ENCODE results near the gene RAB3IL1. TPM values are rescaled to one million over a fixed set of nuclear protein-coding genes. Genes with fewer than 3 reads are reported as not detected.

Gene RAB3IL1
- total and polyA plus RNA-seq, 9 of the 15 experiments (the other 6 are each of a cell fraction or from before 2014, with no cell fraction given) = 0.15 to 42.6 (median 15.5) TPM

DNA sequence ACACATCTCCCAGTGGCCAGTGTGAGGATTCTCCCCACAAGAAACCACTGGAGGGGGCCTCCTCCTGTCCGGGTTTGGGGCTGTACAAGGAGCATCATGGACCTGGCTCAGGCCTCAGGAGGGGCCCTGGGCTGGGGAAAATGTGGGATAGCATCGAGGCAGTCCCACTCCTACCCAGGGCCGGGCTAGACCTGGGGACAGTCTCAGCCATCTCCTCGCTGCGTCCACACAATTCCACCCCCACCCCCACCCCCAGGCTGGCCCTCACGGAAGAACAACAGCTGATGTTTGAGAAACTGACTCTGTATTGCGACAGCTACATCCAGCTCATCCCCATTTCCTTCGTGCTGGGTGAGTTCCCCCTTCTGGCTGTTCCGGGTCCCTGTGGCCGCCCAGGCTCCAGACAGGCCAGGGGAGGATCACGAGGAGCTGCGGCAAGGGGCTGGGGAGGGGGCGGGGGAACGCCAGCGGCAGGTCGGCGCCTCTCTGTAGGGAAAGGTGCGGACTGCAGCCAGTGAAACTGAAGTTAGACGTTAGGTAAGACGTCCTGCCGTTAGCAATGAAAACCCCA lies 37.6 kb upstream of the RAB3IL1 start (continued):
- TF ChIP-seq, protein P1, sequence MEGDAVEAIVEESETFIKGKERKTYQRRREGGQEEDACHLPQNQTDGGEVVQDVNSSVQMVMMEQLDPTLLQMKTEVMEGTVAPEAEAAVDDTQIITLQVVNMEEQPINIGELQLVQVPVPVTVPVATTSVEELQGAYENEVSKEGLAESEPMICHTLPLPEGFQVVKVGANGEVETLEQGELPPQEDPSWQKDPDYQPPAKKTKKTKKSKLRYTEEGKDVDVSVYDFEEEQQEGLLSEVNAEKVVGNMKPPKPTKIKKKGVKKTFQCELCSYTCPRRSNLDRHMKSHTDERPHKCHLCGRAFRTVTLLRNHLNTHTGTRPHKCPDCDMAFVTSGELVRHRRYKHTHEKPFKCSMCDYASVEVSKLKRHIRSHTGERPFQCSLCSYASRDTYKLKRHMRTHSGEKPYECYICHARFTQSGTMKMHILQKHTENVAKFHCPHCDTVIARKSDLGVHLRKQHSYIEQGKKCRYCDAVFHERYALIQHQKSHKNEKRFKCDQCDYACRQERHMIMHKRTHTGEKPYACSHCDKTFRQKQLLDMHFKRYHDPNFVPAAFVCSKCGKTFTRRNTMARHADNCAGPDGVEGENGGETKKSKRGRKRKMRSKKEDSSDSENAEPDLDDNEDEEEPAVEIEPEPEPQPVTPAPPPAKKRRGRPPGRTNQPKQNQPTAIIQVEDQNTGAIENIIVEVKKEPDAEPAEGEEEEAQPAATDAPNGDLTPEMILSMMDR (IDR thresholded peaks at IDR 0.05 in 2 of 3, conservative IDR thresholded peaks at IDR 0.05 in 1 of 3; ENCODE audit: insufficient read depth in 2 of 3, low read depth in 1 of 3, low read length in 3 of 3) = peak in 2 of 3 experiments; percentile 6 to 13; a peak in 1 of 6 replicates
- TF ChIP-seq HEY1 (CRISPR knock-in tag; IDR thresholded peaks at IDR 0.05; ENCODE audit: borderline replicate concordance) = no peak
- no peak for TF ChIP-seq BRF1 (IDR thresholded peaks at IDR 0.05; ENCODE audit: borderline replicate concordance, extremely low read depth, insufficient read length)
- no peak for TF ChIP-seq CBFA2T2 (conservative IDR thresholded peaks at IDR 0.05)
- TF ChIP-seq SRF (CRISPR knock-in tag; IDR thresholded peaks at IDR 0.05) = no peak

DNA sequence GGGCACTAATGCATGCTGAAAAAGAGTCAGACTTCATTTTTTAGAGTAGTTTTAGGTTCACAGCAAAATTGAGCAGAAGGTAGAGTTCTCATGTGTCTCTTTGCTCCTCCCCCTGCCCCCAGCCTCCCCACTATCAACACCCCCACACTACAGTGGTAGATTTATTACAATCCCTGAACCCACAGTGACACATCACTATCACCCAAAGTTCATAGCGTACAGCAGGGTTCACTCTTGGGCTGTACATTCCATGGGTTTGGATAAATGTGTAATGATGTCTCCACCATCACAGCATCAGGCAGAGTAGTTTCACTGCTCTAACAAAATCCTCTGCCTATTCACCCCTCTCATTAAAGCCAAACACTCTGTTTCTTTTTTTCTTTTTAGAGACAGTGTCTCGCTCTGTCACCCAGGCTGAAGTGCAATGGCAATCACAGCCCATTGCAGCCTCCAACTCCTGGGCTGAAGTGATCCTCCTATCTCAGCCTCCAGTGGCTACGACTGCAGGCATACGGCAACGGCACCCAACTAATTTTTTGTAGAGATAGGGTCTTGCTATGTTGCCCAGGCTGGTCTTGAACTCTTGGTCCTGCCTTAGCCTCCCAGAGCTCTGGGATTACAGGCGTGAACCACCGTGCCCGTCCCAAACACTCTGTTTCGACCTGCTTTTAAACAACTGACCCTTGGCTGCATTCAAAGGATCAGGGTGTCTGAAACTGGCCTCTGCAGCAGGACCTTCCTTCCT lies 36.9 kb upstream of the RAB3IL1 start:
- Histone ChIP-seq H3K4me3 (no peak overlapping the region), H3K79me2 (ENCODE audit: control insufficient read depth, insufficient read depth, low read length) (no peaks in the 10 kb centered on the region), H2AFZ (ENCODE audit: low read depth, low read length) (peak overlapping the region; percentile 69; the same call in 1 of the 2 replicates), H3K9me1 (ENCODE audit: control insufficient read depth, insufficient read depth, low read length) (no peaks in the 10 kb centered on the region), H4K20me1 (replicated peaks; ENCODE audit: control insufficient read depth, insufficient read depth, low read length) (no peaks in the 10 kb centered on the region), H3K9me3 (replicated peaks; ENCODE audit: control insufficient read depth, insufficient read depth, low read depth, low read length) (no peaks in the 10 kb centered on the region), H3K4me2 (ENCODE audit: insufficient read depth, low read length) (no peak overlapping the region), H3K4me1 (replicated peaks in 1 of 2; ENCODE audit: control insufficient read depth in 2 of 2, insufficient read depth in 2 of 2, low read length in 2 of 2) (peaks cover 36 to 40% of the 10 kb centered on the region in 2 experiments), H3K27ac (ENCODE audit: extremely low read depth, low read depth, low read length) (peak overlapping the region; percentile 23; the same call in 1 of the 3 replicates), H3K27me3 (ENCODE audit: control insufficient read depth in 2 of 2, insufficient read depth in 2 of 2, low read length in 2 of 2) (no peaks in the 10 kb centered on the region), H3K36me3 (ENCODE audit: control insufficient read depth, insufficient read depth, low read length) (no peaks in the 10 kb centered on the region), H3K9ac (ENCODE audit: insufficient read depth in 1 of 2, low read depth in 2 of 2, low read length in 2 of 2) (0 out of 4 replicates have a peak overlapping the region, but pooled peaks of 1 of the 2 experiments have one; percentile 4)
- intact Hi-C loops (cut with micrococcal nuclease) = loop anchor here (1.0 kb wide), 1 partner anchor 100 kb away; no protein-coding TSS in a partner anchor
- peak; percentile 87 for FAIRE-seq
- peak; percentile 56 to 84 (median 70) for DNase-seq (ENCODE audit: extremely low read depth in 1 of 4, low spot score in 3 of 4)
- ChIA-PET POLR2A (interaction anchor here (14.1 kb wide), 1 partner anchor 10 kb away, joined by 327 read pairs; the partner anchor contains the start of gene FTH1), CTCF (ENCODE audit: low intra/inter-chr PET ratio) (interaction anchor here (1.2 kb wide), 1 partner anchor 154 kb away, joined by 7 read pairs; no protein-coding TSS in a partner anchor)
- WGBS (ENCODE audit: insufficient coverage, low coverage, missing lambda C conversion rate) = 70% methylated on average over 9 of the region's 9 CpGs
- peak; percentile 56 for ATAC-seq
- in situ Hi-C loops (cut with MboI) = loop anchor here (5.0 kb wide), 1 partner anchor 157 kb away; no protein-coding TSS in a partner anchor
- no TSS peak for BruUV-seq (replicated peaks)
- TF ChIP-seq NR2C1 (IDR thresholded peaks at IDR 0.05) (no peak), NR2C1 (tag; IDR thresholded peaks at IDR 0.05) (peak; percentile 35; the same call in 1 of the 2 replicates), SUPT5H (IDR thresholded peaks at IDR 0.05) (no peak), HEY1 (CRISPR knock-in tag; IDR thresholded peaks at IDR 0.05; ENCODE audit: borderline replicate concordance) (no peak), KDM2B (CRISPR knock-in tag; IDR thresholded peaks at IDR 0.05) (no peak), ARNT (IDR thresholded peaks at IDR 0.05) (no peak)

Data from K562 (cell line).